SKM-1 treated with dmso at 0.1 percent for 144 hours (cell line): ENCODE results near the gene STXBP6.
"Not testable (repeated sequence)": the region's sequence is repeated elsewhere in the genome, so short reads cannot be mapped to it uniquely, and the experiment has no call there.

Experiments
- DNase-seq: peaks from one replicate; lab custom pipeline; 2025; ENCODE audit not compliant: unreplicated experiment; lab: John Stamatoyannopoulos, UW

Gene STXBP6

GRCh38 chr14:24813089-24813815 is 236.7 kb downstream of the STXBP6 start:
- no peak for DNase-seq

GRCh38 chr14:24809135-24809534 is 240.8 kb downstream of the STXBP6 start:
- DNase-seq, result no peak

- no peak for DNase-seq
These were observed 241.5 kb downstream of the STXBP6 start for GRCh38 chr14:24808412-24808811.

- peak; percentile 21 for DNase-seq
These were observed 243.8 kb downstream of the STXBP6 start for GRCh38 chr14:24806061-24806678.

GRCh38 chr14:24804552-24805212 is 245.3 kb downstream of the STXBP6 start:
- DNase-seq, result no peak

GRCh38 chr14:24803933-24804494 is 245.9 kb downstream of the STXBP6 start:
- DNase-seq, result no peak

GRCh38 chr14:24803426-24803825 is 246.5 kb downstream of the STXBP6 start:
- not testable (repeated sequence) for DNase-seq

- no peak for DNase-seq
These were observed 247.7 kb downstream of the STXBP6 start for GRCh38 chr14:24802236-24802635.

- no peak for DNase-seq
These were observed 248.9 kb downstream of the STXBP6 start for GRCh38 chr14:24801024-24801423.

- no peak for DNase-seq
These were observed 251.0 kb downstream of the STXBP6 start for GRCh38 chr14:24798911-24799462.

GRCh38 chr14:24795406-24795805 is 254.5 kb downstream of the STXBP6 start:
- no peak for DNase-seq

- DNase-seq, result no peak
These were observed 255.2 kb downstream of the STXBP6 start for GRCh38 chr14:24794644-24795305.

- DNase-seq, result no peak
These were observed 259.8 kb downstream of the STXBP6 start for GRCh38 chr14:24790196-24790595.

- no peak for DNase-seq
These were observed 260.5 kb downstream of the STXBP6 start for GRCh38 chr14:24789378-24789884.

GRCh38 chr14:24785698-24786097 is 264.2 kb downstream of the STXBP6 start:
- DNase-seq, result no peak

- no peak for DNase-seq
These were observed 265.0 kb downstream of the STXBP6 start for GRCh38 chr14:24784981-24785380.

GRCh38 chr14:24783791-24784190 is 266.2 kb downstream of the STXBP6 start:
- DNase-seq, result no peak

- DNase-seq, result no peak
These were observed 269.7 kb downstream of the STXBP6 start for GRCh38 chr14:24780281-24780680.

- DNase-seq, result no peak
These were observed 272.3 kb downstream of the STXBP6 start for GRCh38 chr14:24777678-24778077.

GRCh38 chr14:24775950-24776349 is 274.0 kb downstream of the STXBP6 start:
- no peak for DNase-seq
